Stimulated activated effector memory CD8-positive, alpha-beta T cell treated with anti-CD3 and anti-CD28 coated beads, Interleukin-12 subunit alpha, Interleukin-12 subunit beta, amount 100 ng/mL, for 72 hours (primary cell): Measurements from ENCODE around the gene UBE2E2.
"Not testable (repeated sequence)": the region's sequence is repeated elsewhere in the genome, so short reads cannot be mapped to it uniquely, and the experiment has no call there.

Experiments
- ATAC-seq: fragments of 150-1000 bp; cut with Tn5 transposase; 2 replicates; pipeline ENCODE4 v1.10.0; 2021
- DNase-seq, 2 donors: peaks; one replicate each; pipeline ENCODE4 v3.0.0; 2021 to 2022; ENCODE audit warnings: low spot score in 2 of 2
- H3K27ac Mint-ChIP-seq: one replicate; pipeline ENCODE4 v1.8.0; 2022; ENCODE audit warnings: mild to moderate bottlenecking, mixed read lengths
- H3K36me3 Mint-ChIP-seq: one replicate; pipeline ENCODE4 v1.8.0; 2022; ENCODE audit warnings: mild to moderate bottlenecking, mixed read lengths
- H3K4me1 Mint-ChIP-seq: one replicate; pipeline ENCODE4 v1.8.0; 2022; ENCODE audit warnings: mixed read lengths
- H3K4me3 Mint-ChIP-seq: one replicate; pipeline ENCODE4 v1.8.0; 2022; ENCODE audit warnings: mild to moderate bottlenecking, mixed read lengths
- H3K9me3 Mint-ChIP-seq: one replicate; pipeline ENCODE4 v1.8.0; 2022; ENCODE audit warnings: mixed read lengths

Gene UBE2E2

DNA sequence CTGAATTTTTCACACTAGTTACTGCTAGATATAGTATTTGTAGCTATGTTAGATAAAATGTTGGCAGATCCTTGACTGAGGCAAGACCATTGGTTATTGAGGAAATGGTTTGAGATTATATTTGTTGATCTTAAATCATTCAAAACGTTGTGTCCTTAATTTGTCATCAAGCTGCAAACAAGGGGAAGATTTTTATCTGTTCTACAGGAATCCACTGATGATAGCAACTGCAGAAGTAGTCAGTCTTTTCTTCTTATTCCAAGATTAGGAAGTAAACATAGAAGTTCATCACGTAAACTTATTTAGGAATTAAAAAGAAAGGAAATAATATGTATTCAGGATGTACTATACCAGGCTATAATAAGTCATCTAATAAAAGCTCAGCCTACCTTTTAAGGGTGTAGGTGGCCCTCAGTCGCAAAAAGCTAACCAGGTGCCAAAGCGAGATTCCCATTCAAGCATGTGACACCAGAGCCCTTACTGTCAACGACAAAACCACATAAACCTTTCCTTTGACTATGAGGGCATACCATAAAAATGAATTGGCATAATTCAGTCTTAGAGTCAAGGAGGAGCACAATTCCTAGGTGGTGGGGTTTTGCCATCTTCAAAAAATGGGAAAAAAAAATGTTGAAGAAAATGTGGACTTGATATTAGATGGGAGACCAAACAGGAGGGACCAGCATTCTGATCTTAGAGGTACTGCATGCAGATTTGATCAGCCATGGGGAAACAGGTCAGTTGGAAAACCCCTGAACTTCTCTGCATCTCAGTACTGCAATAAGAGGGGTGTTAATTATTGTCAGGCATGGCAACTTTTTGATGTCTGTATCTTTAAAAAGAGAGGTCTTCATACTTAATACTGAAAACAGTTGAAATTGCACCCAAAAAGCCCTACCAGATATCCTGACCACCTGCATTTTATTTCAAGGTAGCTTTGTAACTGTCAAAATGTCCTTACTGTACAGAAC is 390.1 kb downstream of the UBE2E2 start:
- ATAC-seq (no peak), DNase-seq (no peak)
- Mint-ChIP-seq H3K9me3 (no peaks in the 10 kb centered on the region), H3K27ac (no peak overlapping the region), H3K4me1 (no peaks in the 10 kb centered on the region), H3K36me3 (no peaks in the 10 kb centered on the region), H3K4me3 (no peak overlapping the region)

DNA sequence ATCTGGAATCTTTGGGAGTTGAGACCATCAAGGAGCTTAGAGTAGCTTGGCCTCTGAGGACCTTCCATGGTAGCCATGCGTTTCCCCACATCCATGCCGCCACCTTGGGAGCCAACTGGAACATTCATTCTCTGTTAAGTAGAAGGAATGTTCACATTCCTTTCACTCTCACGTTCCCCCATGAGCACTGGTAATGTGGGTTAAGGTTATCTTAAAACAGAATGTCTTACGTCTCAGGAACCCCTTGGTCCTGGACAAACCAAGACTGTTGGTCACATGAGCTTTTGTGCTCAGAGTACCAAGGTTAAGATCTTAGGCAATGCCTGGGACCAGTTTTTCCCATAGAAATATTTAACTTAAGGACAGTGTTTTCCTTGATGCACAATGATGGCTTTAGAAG is 390.9 kb downstream of the UBE2E2 start:
- no peaks in the 10 kb centered on the region for H3K36me3 Mint-ChIP-seq
- no peaks in the 10 kb centered on the region for H3K9me3 Mint-ChIP-seq
- DNase-seq, result no peak
- ATAC-seq, result no peak
- H3K27ac Mint-ChIP-seq, result no peak overlapping the region
- no peaks in the 10 kb centered on the region for H3K4me1 Mint-ChIP-seq
- H3K4me3 Mint-ChIP-seq, result no peak overlapping the region

DNA sequence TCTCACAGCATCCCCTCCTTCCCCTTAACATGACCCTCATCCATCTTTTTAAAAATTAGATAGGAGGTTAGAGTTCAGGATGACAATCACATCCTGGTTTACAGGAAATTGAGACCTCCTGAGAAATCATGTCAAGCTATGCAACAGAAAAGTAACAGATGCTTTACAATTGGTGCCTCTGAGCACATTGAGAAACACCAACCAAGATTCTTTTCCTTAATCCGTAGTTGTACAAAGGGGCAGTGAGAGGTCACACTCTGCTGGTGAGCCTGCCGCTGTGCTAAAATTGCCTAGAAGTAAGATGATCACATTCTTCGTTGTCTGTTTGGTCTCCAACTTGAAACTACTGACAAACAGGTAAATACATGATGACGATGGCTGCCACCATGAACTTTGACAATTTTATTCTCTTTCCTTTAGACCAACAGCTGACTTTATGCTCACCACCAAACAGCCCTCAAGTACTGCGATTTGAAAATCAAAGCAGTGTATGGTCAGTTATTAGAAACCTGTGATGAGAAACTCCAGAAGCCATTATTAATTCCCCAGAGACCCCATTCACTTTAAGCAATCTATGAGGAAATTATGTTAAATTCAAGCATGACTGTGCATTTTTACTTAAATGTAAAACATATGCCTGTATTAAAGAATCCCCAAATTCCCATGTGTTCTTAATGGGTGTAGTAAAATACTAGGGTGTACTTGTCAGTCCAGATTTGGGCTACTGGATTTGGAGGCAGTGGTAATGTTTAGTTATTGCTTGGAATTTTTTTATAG is 392.0 kb downstream of the UBE2E2 start:
- no peak overlapping the region for H3K4me3 Mint-ChIP-seq
- DNase-seq (no peak), ATAC-seq (no peak)
- H3K4me1 Mint-ChIP-seq, result no peaks in the 10 kb centered on the region
- H3K27ac Mint-ChIP-seq, result no peak overlapping the region
- no peaks in the 10 kb centered on the region for H3K9me3 Mint-ChIP-seq
- H3K36me3 Mint-ChIP-seq, result no peaks in the 10 kb centered on the region

DNA sequence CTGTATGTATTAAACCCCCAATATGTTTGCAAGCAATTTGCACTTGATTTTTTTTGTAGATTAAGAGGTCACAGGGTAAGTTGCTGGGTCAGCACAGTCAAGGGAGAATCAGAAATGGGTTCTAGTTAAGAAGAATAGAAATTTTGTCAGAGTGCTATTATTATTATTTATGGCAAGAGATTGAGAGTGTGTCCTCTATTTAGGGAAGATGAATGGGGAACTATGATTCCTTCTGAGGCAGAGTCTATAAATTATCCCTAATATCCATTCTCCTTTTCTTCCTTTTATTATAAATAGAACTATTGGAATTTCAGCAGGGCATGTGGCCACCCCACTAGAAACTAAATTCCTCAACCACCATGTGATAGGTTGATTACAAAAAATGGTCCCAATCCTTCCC is 392.7 kb downstream of the UBE2E2 start:
- no peak overlapping the region for H3K4me3 Mint-ChIP-seq
- no peaks in the 10 kb centered on the region for H3K36me3 Mint-ChIP-seq
- H3K4me1 Mint-ChIP-seq, result no peaks in the 10 kb centered on the region
- H3K27ac Mint-ChIP-seq, result no peak overlapping the region
- H3K9me3 Mint-ChIP-seq, result no peaks in the 10 kb centered on the region
- ATAC-seq, result no peak
- no peak for DNase-seq

DNA sequence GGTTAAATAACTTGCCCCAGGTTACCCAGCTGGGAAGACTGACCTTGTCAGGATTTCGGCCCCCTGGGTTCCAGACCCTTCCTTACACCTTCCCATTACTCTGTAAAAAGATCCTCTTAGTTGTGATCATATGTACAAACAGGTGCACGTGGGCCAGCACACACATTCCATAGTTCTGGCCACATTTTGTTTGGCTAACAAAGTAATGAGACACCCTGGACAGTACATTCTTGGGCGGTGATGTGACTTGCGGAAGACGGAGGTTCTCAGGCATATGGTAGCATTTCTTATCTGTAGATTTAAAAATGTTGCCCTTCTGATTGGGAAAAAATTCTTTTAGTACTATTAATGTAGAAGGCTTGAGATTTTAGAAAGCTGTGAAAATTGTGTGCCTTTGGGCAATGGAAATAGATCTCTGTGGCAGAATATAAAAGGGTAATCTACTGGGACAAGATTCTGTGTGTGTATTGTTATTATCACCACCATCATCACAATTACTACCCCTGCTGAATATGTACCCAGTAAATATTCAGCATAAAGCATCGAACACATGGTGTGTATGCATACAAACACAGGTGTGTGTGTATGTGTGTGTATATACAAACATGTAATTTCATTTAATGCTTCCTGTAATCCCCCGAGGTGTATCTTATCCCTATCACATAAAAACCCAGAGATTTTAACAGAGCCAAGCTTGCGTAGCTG is 397.2 kb downstream of the UBE2E2 start:
- no peaks in the 10 kb centered on the region for H3K36me3 Mint-ChIP-seq
- no peak overlapping the region for H3K4me3 Mint-ChIP-seq
- ATAC-seq (no peak), DNase-seq (no peak)
- H3K9me3 Mint-ChIP-seq, result no peaks in the 10 kb centered on the region
- no peak overlapping the region for H3K27ac Mint-ChIP-seq
- no peaks in the 10 kb centered on the region for H3K4me1 Mint-ChIP-seq

DNA sequence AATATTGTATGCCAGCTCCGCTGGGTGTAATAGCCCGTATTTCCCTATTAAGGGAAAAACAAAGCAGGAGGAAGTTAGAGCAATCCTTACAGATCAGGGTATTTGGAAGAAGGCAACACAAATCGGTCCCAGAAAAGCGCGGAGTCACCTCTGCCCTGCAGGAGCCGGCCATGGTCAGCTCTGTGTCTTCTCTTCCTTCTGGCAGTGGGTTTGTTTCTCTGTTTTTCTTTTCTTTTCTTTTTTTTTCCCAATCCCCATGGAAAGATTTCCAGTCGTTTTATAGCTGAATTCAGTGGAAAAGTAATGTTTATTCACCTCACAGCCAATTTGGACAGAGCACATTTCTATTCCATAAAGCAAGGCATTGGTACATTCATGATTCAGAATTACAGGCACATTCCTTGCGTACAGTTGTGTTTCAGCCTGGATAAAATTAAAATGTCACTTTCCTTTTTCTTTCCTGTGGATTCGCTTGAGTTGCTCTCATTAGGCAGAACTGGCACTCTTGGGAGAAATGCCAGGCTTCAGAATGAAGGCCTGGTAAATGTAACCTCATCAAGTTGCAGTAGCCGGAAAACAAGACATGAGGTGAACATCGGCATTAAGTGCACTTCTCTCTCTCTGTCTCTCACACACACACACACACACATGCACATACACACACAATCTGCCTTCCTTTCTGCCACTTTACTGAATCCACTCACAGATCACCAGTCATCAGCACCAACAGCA is 398.1 kb downstream of the UBE2E2 start:
- no peaks in the 10 kb centered on the region for H3K9me3 Mint-ChIP-seq
- H3K27ac Mint-ChIP-seq, result no peak overlapping the region
- ATAC-seq, result no peak
- no peak for DNase-seq
- H3K36me3 Mint-ChIP-seq, result no peaks in the 10 kb centered on the region
- H3K4me3 Mint-ChIP-seq, result no peak overlapping the region
- H3K4me1 Mint-ChIP-seq, result no peaks in the 10 kb centered on the region

DNA sequence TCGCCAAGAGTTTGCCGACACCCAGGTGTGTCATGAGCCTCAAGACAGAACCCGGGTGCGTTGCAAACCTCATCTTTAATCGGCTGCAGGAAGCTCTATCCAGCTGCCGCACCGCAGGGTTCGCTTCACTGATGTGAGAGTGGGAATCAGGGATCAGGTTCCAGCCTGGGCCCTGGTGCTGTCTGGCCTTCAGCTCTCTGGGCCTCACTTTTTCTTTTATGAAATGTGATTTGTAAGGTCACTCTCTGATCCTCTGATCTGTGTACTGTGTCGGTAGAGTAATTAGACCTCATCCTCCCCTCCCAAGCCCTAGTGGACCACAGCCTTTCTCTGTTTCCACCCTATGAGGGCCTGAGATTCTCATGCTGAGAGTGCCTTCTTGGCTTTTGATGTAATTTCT is 399.8 kb downstream of the UBE2E2 start:
- ATAC-seq (no peak), DNase-seq (no peak)
- no peaks in the 10 kb centered on the region for H3K36me3 Mint-ChIP-seq
- H3K27ac Mint-ChIP-seq, result no peak overlapping the region
- H3K9me3 Mint-ChIP-seq, result no peaks in the 10 kb centered on the region
- H3K4me1 Mint-ChIP-seq, result no peaks in the 10 kb centered on the region
- no peak overlapping the region for H3K4me3 Mint-ChIP-seq

DNA sequence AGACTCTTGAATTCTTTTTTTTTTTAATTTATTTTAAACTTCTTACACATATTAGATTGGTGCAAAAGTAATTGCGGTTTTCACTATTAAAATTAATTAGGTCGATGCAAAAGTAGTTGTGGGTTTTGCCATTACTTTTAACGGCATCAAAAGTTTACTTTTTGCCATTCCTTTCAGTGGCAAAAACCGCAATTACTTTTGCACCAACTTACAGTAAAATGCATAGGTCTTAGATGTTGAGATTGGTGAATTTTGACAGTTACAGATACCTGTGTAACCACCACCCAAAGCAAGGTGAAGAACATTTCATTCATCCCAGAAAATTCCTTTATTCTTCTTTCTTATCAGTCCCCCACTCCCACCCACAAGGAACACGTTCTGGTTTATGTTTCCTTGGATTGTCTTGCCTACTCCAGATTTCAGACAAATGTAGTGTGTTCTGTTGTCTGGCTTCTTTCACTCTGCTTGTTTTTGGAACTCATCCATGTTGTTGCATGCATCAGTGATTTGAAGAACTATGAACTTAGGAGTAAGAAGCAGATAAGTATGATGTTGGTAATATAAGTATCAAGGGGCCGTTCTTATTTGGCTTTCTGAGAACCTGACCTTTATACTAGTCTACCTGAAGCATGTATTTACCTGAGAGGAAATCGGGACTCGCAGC is 404.2 kb downstream of the UBE2E2 start:
- H3K4me1 Mint-ChIP-seq, result peaks cover 4% of the 10 kb centered on the region
- ATAC-seq, result no peak
- no peaks in the 10 kb centered on the region for H3K36me3 Mint-ChIP-seq
- no peak overlapping the region for H3K4me3 Mint-ChIP-seq
- no peak overlapping the region for H3K27ac Mint-ChIP-seq
- DNase-seq, result no peak
- no peaks in the 10 kb centered on the region for H3K9me3 Mint-ChIP-seq

DNA sequence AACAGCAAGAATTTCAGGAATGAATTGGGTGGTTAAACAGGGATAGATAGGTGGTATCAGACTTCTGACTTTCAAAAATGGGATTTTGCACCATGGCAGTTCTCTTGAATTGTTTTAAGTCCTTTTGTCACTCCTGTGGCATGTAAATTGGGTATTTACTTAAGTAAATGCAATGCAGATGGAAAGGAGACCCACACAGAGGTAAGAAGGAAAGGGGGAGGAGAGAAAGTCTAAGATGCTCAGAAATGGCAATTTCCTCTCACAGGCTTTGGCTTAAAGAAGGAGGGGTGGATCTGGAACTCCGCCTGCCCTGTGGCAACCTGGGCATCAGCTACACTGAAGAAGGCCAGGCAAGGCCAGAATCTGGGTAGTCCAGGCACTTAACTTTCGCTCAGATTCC is 405.5 kb downstream of the UBE2E2 start:
- H3K36me3 Mint-ChIP-seq, result no peaks in the 10 kb centered on the region
- ATAC-seq, result no peak

DNA sequence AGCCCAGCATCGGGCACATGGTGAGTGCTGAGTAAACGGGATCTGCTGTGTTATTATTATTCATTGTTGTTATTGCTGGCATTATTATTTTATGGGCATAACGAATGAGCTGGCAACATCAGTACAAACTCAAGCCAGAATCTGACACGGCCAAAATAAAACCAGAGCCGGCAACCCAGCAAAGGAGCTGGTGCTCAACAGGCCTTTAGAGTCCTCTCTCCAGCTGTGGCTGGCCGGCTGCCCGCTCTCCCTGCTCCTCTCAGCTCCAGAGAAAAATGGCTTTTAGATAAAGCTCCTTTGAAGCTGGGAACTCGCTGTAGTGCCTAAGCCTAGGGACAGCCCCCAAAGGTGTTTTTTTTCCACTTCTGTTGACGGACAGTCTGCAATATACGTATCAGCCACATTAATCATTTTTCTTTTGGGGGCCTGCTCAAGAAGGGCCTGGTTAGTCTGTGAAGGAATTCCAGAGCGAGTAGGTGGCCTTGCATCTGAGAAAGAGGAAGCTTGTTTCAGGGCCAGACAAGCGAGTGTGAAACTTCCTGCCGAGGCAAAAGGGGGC is 408.7 kb downstream of the UBE2E2 start:
- H3K4me1 Mint-ChIP-seq, result peaks cover 6% of the 10 kb centered on the region
- H3K9me3 Mint-ChIP-seq, result no peaks in the 10 kb centered on the region
- ATAC-seq (no peak), DNase-seq (no peak)
- no peak overlapping the region for H3K4me3 Mint-ChIP-seq
- H3K36me3 Mint-ChIP-seq, result no peaks in the 10 kb centered on the region
- H3K27ac Mint-ChIP-seq, result no peak overlapping the region

More for the DNA sequence above, 405.5 kb downstream of the UBE2E2 start:
- no peak for DNase-seq
- H3K9me3 Mint-ChIP-seq, result no peaks in the 10 kb centered on the region
- no peak overlapping the region for H3K27ac Mint-ChIP-seq
- no peak overlapping the region for H3K4me3 Mint-ChIP-seq
- peaks cover 6% of the 10 kb centered on the region for H3K4me1 Mint-ChIP-seq

DNA sequence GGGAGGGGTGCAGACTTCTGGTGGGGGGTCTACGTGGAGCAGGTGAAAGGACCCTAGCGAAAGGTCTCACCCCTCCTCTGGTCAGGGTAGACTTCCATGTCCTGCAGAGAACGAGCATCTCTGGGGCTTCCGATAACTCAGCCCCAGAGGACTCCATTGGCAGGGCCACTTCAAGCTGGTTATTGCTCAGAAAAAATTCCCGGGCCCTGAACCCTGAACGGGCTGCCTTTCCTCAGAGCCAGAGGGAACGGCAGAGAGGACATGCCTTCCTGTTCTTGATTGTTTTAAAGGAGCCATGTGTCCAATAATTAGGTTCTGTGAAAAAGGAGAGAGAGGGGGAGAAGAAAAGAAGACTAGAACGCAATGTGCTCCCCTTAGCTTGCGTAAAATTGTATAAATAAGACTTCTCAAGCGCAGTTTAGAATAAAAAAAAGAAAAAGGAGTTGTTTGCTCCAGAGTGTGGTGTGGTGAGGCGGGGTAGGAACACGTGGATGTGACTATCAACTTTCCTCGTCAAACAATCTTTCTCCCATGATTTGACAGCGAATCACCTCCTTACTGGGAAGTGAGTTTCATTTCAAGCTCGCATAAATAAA is 409.3 kb downstream of the UBE2E2 start:
- H3K4me3 Mint-ChIP-seq, result no peak overlapping the region
- ATAC-seq (no peak), DNase-seq (no peak)
- H3K9me3 Mint-ChIP-seq, result no peaks in the 10 kb centered on the region
- H3K36me3 Mint-ChIP-seq, result no peaks in the 10 kb centered on the region
- H3K27ac Mint-ChIP-seq, result no peak overlapping the region
- H3K4me1 Mint-ChIP-seq, result peaks cover 6% of the 10 kb centered on the region

DNA sequence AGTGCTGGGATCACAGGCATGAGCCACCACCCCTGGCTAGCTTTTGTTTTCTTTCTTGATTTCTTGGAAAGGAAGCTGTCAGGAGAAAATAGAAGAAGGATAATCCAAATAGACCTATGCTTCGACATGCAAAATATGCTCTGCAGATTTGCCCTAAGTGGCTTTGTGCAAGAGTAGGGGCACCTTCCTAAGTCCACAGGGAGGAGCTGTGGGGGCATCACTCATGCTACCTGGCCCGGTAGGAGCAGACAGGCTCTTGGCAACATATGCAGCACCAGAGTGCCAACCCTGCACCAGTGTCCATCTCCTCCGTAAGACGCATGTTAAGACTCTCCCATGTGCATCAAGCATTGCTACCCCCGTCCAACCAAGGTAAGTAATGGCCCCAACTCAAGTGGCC is 411.9 kb downstream of the UBE2E2 start:
- no peak overlapping the region for H3K4me3 Mint-ChIP-seq
- H3K27ac Mint-ChIP-seq, result no peak overlapping the region
- no peak for ATAC-seq
- no peaks in the 10 kb centered on the region for H3K36me3 Mint-ChIP-seq
- DNase-seq, result no peak
- H3K9me3 Mint-ChIP-seq, result peaks cover 3% of the 10 kb centered on the region
- H3K4me1 Mint-ChIP-seq, result peaks cover 6% of the 10 kb centered on the region

DNA sequence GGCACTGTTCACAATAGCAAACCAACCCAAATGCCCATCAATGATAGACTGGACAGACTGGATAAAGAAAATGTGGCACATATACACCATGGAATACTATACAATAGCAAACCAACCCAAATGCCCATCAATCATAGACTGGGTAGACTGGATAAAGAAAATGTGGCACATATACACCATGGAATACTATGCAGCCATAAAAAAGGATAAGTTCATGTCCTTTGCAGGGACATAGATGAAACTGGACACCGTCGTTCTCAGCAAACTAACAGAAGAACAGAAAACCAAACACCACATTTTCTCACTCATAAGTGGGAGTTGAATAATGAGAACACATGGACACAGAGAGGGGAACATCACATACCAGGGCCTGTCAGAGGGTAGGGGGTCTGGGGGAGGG is 415.3 kb downstream of the UBE2E2 start:
- not testable (repeated sequence) for ATAC-seq, DNase-seq, H3K4me1 Mint-ChIP-seq, H3K27ac Mint-ChIP-seq, H3K9me3 Mint-ChIP-seq, H3K4me3 Mint-ChIP-seq, H3K36me3 Mint-ChIP-seq
